GM03348 (cell line): Measurements from ENCODE around the gene GBF1.
"Not testable (repeated sequence)": the region's sequence is repeated elsewhere in the genome, so short reads cannot be mapped to it uniquely, and the experiment has no call there.

Experiments used
- DNase-seq: peaks from one replicate; pipeline ENCODE4 v3.0.0; 2012; ENCODE audit warnings: low spot score

The GBF1 gene

GRCh38 chr10:102302611-102303010 lies 57.3 kb downstream of the GBF1 start:
- DNase-seq, result no peak

GRCh38 chr10:102306006-102306405 lies 60.7 kb downstream of the GBF1 start:
- no peak for DNase-seq

GRCh38 chr10:102306710-102307109 lies 61.4 kb downstream of the GBF1 start:
- no peak for DNase-seq

GRCh38 chr10:102308318-102308717 lies 63.0 kb downstream of the GBF1 start:
- DNase-seq, result not testable (repeated sequence)

GRCh38 chr10:102309236-102309635 lies 63.9 kb downstream of the GBF1 start:
- DNase-seq, result no peak

GRCh38 chr10:102309916-102310315 lies 64.6 kb downstream of the GBF1 start:
- no peak for DNase-seq

- peak; percentile 55 for DNase-seq
Observed at GRCh38 chr10:102310361-102311024, 65.2 kb downstream of the GBF1 start.

- DNase-seq, result no peak
Observed at GRCh38 chr10:102311025-102311420, 65.7 kb downstream of the GBF1 start.

GRCh38 chr10:102312683-102313082 lies 67.4 kb downstream of the GBF1 start:
- DNase-seq, result peak; percentile 25

GRCh38 chr10:102313221-102313896 lies 68.0 kb downstream of the GBF1 start:
- peak; percentile 30 for DNase-seq

GRCh38 chr10:102314801-102315200 lies 69.5 kb downstream of the GBF1 start:
- no peak for DNase-seq

- DNase-seq, result no peak
Observed at GRCh38 chr10:102316421-102316820, 71.1 kb downstream of the GBF1 start.

- no peak for DNase-seq
Observed at GRCh38 chr10:102322914-102323313, 77.6 kb downstream of the GBF1 start.

GRCh38 chr10:102324061-102324460 lies 78.7 kb downstream of the GBF1 start:
- peak; percentile 52 for DNase-seq

GRCh38 chr10:102326031-102326430 lies 80.7 kb downstream of the GBF1 start:
- DNase-seq, result no peak

GRCh38 chr10:102327002-102327401 lies 81.7 kb downstream of the GBF1 start:
- no peak for DNase-seq

GRCh38 chr10:102327641-102328040 lies 82.3 kb downstream of the GBF1 start:
- no peak for DNase-seq

GRCh38 chr10:102332772-102333171 lies 87.4 kb downstream of the GBF1 start:
- DNase-seq, result no peak

- DNase-seq, result no peak
Observed at GRCh38 chr10:102334101-102334500, 88.8 kb downstream of the GBF1 start.

GRCh38 chr10:102335184-102335583 lies 89.9 kb downstream of the GBF1 start:
- DNase-seq, result peak; percentile 52

- DNase-seq, result no peak
Observed at GRCh38 chr10:102341038-102341688, 95.8 kb downstream of the GBF1 start.

- DNase-seq, result no peak
Observed at GRCh38 chr10:102342458-102342857, 97.1 kb downstream of the GBF1 start.

GRCh38 chr10:102342958-102343357 lies 97.6 kb downstream of the GBF1 start:
- peak; percentile 73 for DNase-seq
